ENCODE results near the gene RASL11B. TPM values are rescaled to one million over a fixed set of nuclear protein-coding genes. Genes with fewer than 3 reads are reported as not detected.
"Not testable (repeated sequence)": the region's sequence is repeated elsewhere in the genome, so short reads cannot be mapped to it uniquely, and the experiment has no call there.

Gene RASL11B
- polyA plus RNA-seq (2013, experiment 1 of 2): 42.3 TPM
- polyA plus RNA-seq (2013, experiment 2 of 2): 44.6 TPM

GRCh38 chr4:52861879-52862616 is at the start of gene RASL11B:
RASL11B (plus strand) TSS chr4:52862317; CDS start chr4:52862508, 191 bp downstream.
- WGBS: under 1% methylated on average over 94 of the region's 94 CpGs
- H3K4me1 ChIP-seq (ENCODE audit: insufficient read depth, low read length): peaks cover 42% of the 10 kb centered on the region
- peaks cover 16% of the 10 kb centered on the region for H3K9me3 ChIP-seq (ENCODE audit: insufficient read depth, low read depth, low read length)
- peak within 1 kb of the TSS; percentile 84 for H3K27ac ChIP-seq (ENCODE audit: low read depth, low read length)
- H3K4me3 ChIP-seq (ENCODE audit: low read length): peak within 1 kb of the TSS; percentile 92
- H3K36me3 ChIP-seq (ENCODE audit: insufficient read depth, low read length): peaks cover 41% of the 10 kb centered on the region
- H3K27me3 ChIP-seq (ENCODE audit: insufficient read depth, low read length): peaks cover 15% of the 10 kb centered on the region; the same call in 1 of the 2 replicates
- peak within 1 kb of the TSS; percentile 93 for H3K9ac ChIP-seq (ENCODE audit: low read depth, low read length)

- Histone ChIP-seq H3K4me3 (ENCODE audit: low read length) (no peak overlapping the region), H3K27ac (ENCODE audit: low read depth, low read length) (no peak overlapping the region), H3K4me1 (ENCODE audit: insufficient read depth, low read length) (no peaks in the 10 kb centered on the region), H3K9ac (ENCODE audit: low read depth, low read length) (no peak overlapping the region), H3K9me3 (ENCODE audit: insufficient read depth, low read depth, low read length) (no peaks in the 10 kb centered on the region), H3K27me3 (ENCODE audit: insufficient read depth, low read length) (no peaks in the 10 kb centered on the region), H3K36me3 (ENCODE audit: insufficient read depth, low read length) (no peaks in the 10 kb centered on the region)
- 97% methylated on average over 4 of the region's 4 CpGs for WGBS
These were observed 48.6 kb upstream of the RASL11B start for GRCh38 chr4:52813546-52813945.

- H3K9ac ChIP-seq (ENCODE audit: low read depth, low read length): no peak overlapping the region
These were observed 39.5 kb upstream of the RASL11B start for GRCh38 chr4:52822583-52822971.

GRCh38 chr4:52822972-52823701 is 39.0 kb upstream of the RASL11B start:
- no peak overlapping the region for H3K9ac ChIP-seq (ENCODE audit: low read depth, low read length)
- no peak overlapping the region for H3K27ac ChIP-seq (ENCODE audit: low read depth, low read length)
- 97% methylated on average over 4 of the region's 5 CpGs for WGBS
- H3K36me3 ChIP-seq (ENCODE audit: insufficient read depth, low read length): no peaks in the 10 kb centered on the region
- no peaks in the 10 kb centered on the region for H3K4me1 ChIP-seq (ENCODE audit: insufficient read depth, low read length)
- H3K9me3 ChIP-seq (ENCODE audit: insufficient read depth, low read depth, low read length): no peaks in the 10 kb centered on the region
- H3K27me3 ChIP-seq (ENCODE audit: insufficient read depth, low read length): no peaks in the 10 kb centered on the region
- H3K4me3 ChIP-seq (ENCODE audit: low read length): no peak overlapping the region

More at GRCh38 chr4:52822583-52822971, 39.5 kb upstream of the RASL11B start:
- H3K4me1 ChIP-seq (ENCODE audit: insufficient read depth, low read length): no peaks in the 10 kb centered on the region
- WGBS: 97% methylated on average over 2 of the region's 2 CpGs
- H3K9me3 ChIP-seq (ENCODE audit: insufficient read depth, low read depth, low read length): no peaks in the 10 kb centered on the region
- H3K4me3 ChIP-seq (ENCODE audit: low read length): no peak overlapping the region
- no peak overlapping the region for H3K27ac ChIP-seq (ENCODE audit: low read depth, low read length)
- H3K27me3 ChIP-seq (ENCODE audit: insufficient read depth, low read length): no peaks in the 10 kb centered on the region
- H3K36me3 ChIP-seq (ENCODE audit: insufficient read depth, low read length): no peaks in the 10 kb centered on the region

GRCh38 chr4:52823702-52824092 is 38.4 kb upstream of the RASL11B start:
- no peak overlapping the region for H3K9ac ChIP-seq (ENCODE audit: low read depth, low read length)
- H3K27ac ChIP-seq (ENCODE audit: low read depth, low read length): no peak overlapping the region
- H3K9me3 ChIP-seq (ENCODE audit: insufficient read depth, low read depth, low read length): no peaks in the 10 kb centered on the region
- 83% methylated on average over 1 of the region's 1 CpG for WGBS
- no peak overlapping the region for H3K4me3 ChIP-seq (ENCODE audit: low read length)
- H3K27me3 ChIP-seq (ENCODE audit: insufficient read depth, low read length): no peaks in the 10 kb centered on the region
- no peaks in the 10 kb centered on the region for H3K36me3 ChIP-seq (ENCODE audit: insufficient read depth, low read length)
- no peaks in the 10 kb centered on the region for H3K4me1 ChIP-seq (ENCODE audit: insufficient read depth, low read length)

- Histone ChIP-seq H3K27ac (ENCODE audit: low read depth, low read length) (no peak overlapping the region), H3K27me3 (ENCODE audit: insufficient read depth, low read length) (no peaks in the 10 kb centered on the region), H3K36me3 (ENCODE audit: insufficient read depth, low read length) (no peaks in the 10 kb centered on the region), H3K4me3 (ENCODE audit: low read length) (no peak overlapping the region), H3K9me3 (ENCODE audit: insufficient read depth, low read depth, low read length) (no peaks in the 10 kb centered on the region), H3K9ac (ENCODE audit: low read depth, low read length) (no peak overlapping the region), H3K4me1 (ENCODE audit: insufficient read depth, low read length) (no peaks in the 10 kb centered on the region)
- WGBS: 95% methylated on average over 6 of the region's 6 CpGs
These were observed 37.9 kb upstream of the RASL11B start for GRCh38 chr4:52824270-52824602.

GRCh38 chr4:52824603-52825459 is 37.3 kb upstream of the RASL11B start:
- no peak overlapping the region for H3K27ac ChIP-seq (ENCODE audit: low read depth, low read length)
- 75% methylated on average over 12 of the region's 12 CpGs for WGBS

GRCh38 chr4:52825460-52826090 is 36.5 kb upstream of the RASL11B start:
- Histone ChIP-seq H3K36me3 (ENCODE audit: insufficient read depth, low read length) (no peaks in the 10 kb centered on the region), H3K9ac (ENCODE audit: low read depth, low read length) (no peak overlapping the region), H3K4me3 (ENCODE audit: low read length) (no peak overlapping the region), H3K27ac (ENCODE audit: low read depth, low read length) (no peak overlapping the region), H3K4me1 (ENCODE audit: insufficient read depth, low read length) (no peaks in the 10 kb centered on the region), H3K27me3 (ENCODE audit: insufficient read depth, low read length) (no peaks in the 10 kb centered on the region), H3K9me3 (ENCODE audit: insufficient read depth, low read depth, low read length) (no peaks in the 10 kb centered on the region)
- 50% methylated on average over 2 of the region's 3 CpGs for WGBS

More at GRCh38 chr4:52824603-52825459, 37.3 kb upstream of the RASL11B start:
- Histone ChIP-seq H3K27me3 (ENCODE audit: insufficient read depth, low read length) (no peaks in the 10 kb centered on the region), H3K4me1 (ENCODE audit: insufficient read depth, low read length) (no peaks in the 10 kb centered on the region), H3K9me3 (ENCODE audit: insufficient read depth, low read depth, low read length) (no peaks in the 10 kb centered on the region), H3K9ac (ENCODE audit: low read depth, low read length) (no peak overlapping the region), H3K4me3 (ENCODE audit: low read length) (no peak overlapping the region), H3K36me3 (ENCODE audit: insufficient read depth, low read length) (no peaks in the 10 kb centered on the region)

- no peaks in the 10 kb centered on the region for H3K9me3 ChIP-seq (ENCODE audit: insufficient read depth, low read depth, low read length)
- no peak overlapping the region for H3K4me3 ChIP-seq (ENCODE audit: low read length)
- peak overlapping the region; percentile 18; the same call in 1 of the 2 replicates for H3K9ac ChIP-seq (ENCODE audit: low read depth, low read length)
- H3K27me3 ChIP-seq (ENCODE audit: insufficient read depth, low read length): no peaks in the 10 kb centered on the region
- WGBS: 76% methylated on average over 3 of the region's 3 CpGs
- peaks cover 45% of the 10 kb centered on the region for H3K4me1 ChIP-seq (ENCODE audit: insufficient read depth, low read length)
- no peaks in the 10 kb centered on the region for H3K36me3 ChIP-seq (ENCODE audit: insufficient read depth, low read length)
- peak overlapping the region; percentile 90 for H3K27ac ChIP-seq (ENCODE audit: low read depth, low read length)
These were observed 28.1 kb upstream of the RASL11B start for GRCh38 chr4:52833941-52834525.

GRCh38 chr4:52834641-52835456 is 27.3 kb upstream of the RASL11B start:
- not testable (repeated sequence) for H3K27me3 ChIP-seq (ENCODE audit: insufficient read depth, low read length); H3K36me3 ChIP-seq (ENCODE audit: insufficient read depth, low read length); H3K9me3 ChIP-seq (ENCODE audit: insufficient read depth, low read depth, low read length); H3K4me3 ChIP-seq (ENCODE audit: low read length)
- Histone ChIP-seq H3K9ac (ENCODE audit: low read depth, low read length) (peak overlapping the region; percentile 58), H3K4me1 (ENCODE audit: insufficient read depth, low read length) (peaks cover 53% of the 10 kb centered on the region), H3K27ac (ENCODE audit: low read depth, low read length) (peak overlapping the region; percentile 90)
- WGBS: 7% methylated on average over 8 of the region's 8 CpGs

Measured in HUES64 (cell line).